Natural killer cell treated with Interleukin-12 subunit alpha and Interleukin-12 subunit beta and Interleukin-15 and Interleukin-18, amount 100 ng/mL, for 72 hours (primary cell): ENCODE data around the gene DOP1A. TPM values are rescaled to one million over a fixed set of nuclear protein-coding genes. Genes with fewer than 3 reads are reported as not detected.

Experiments used
- ATAC-seq, 2 donors: fragments of 150-1000 bp; cut with Tn5 transposase in 1 of 2; sonication (Bioruptor Pico), chemical (Tn5 transposase) in 1 of 2; 2 replicates each; pipeline ENCODE4 v1.10.0; 2021
- DNase-seq: peaks from one replicate; pipeline ENCODE4 v3.0.0; 2022; ENCODE audit warnings: low spot score
- H3K27ac Mint-ChIP-seq, 2 donors: 1 replicate in 1 of 2; 2 replicates in 1 of 2; pipeline ENCODE4 v1.8.0; 2022; ENCODE audit warnings: mixed read lengths in 2 of 2, mild to moderate bottlenecking in 1 of 2, moderate library complexity in 1 of 2
- H3K27me3 Mint-ChIP-seq, 2 donors: 1 replicate in 1 of 2; 2 replicates in 1 of 2; pipeline ENCODE4 v1.8.0; 2022; ENCODE audit warnings: mixed read lengths in 2 of 2
- H3K36me3 Mint-ChIP-seq: one replicate; pipeline ENCODE4 v1.8.0; 2022; ENCODE audit warnings: mixed read lengths
- H3K4me1 Mint-ChIP-seq, 2 donors: 1 replicate in 1 of 2; 2 replicates in 1 of 2; pipeline ENCODE4 v1.8.0; 2022; ENCODE audit warnings: low read depth in 2 of 2, mixed read lengths in 2 of 2, mild to moderate bottlenecking in 1 of 2
- H3K4me3 Mint-ChIP-seq: one replicate; pipeline ENCODE4 v1.8.0; 2022; ENCODE audit warnings: mixed read lengths
- H3K9me3 Mint-ChIP-seq: 2 replicates; pipeline ENCODE4 v1.8.0; 2022; ENCODE audit warnings: mixed read lengths
- total RNA-seq, 2 donors: library from RNA; stranded (reverse); gene quantifications; one replicate each; pipeline ENCODE4 v1.2.3, GENCODE V29; 2022

Gene DOP1A
- total RNA-seq, 2 donors from 2014 or later, result 22.6 to 32.6 TPM

DNA sequence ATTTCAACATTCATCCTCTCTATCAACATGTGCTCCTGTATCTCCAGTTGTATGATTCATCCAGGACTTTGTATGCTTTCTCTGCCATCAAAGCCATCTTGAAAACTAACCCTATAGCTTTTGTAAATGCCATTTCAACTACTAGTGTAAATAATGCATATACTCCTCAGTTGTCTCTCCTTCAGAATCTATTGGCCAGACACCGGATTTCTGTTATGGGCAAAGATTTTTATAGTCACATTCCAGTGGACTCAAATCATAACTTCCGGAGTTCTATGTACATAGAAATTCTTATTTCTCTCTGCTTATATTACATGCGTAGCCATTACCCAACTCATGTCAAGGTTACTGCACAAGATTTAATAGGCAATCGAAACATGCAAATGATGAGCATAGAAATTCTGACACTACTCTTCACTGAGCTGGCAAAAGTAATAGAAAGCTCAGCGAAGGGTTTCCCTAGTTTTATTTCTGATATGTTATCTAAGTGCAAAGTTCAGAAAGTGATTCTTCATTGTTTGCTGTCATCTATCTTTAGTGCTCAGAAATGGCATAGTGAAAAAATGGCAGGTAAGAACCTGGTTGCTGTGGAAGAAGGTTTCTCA, 70.7 kb downstream of the DOP1A start:
- Mint-ChIP-seq H3K4me1 (no peaks in the 10 kb centered on the region), H3K4me3 (no peak overlapping the region), H3K36me3 (peaks cover 30% of the 10 kb centered on the region), H3K27me3 (no peaks in the 10 kb centered on the region), H3K9me3 (no peaks in the 10 kb centered on the region), H3K27ac (no peak overlapping the region)
- ATAC-seq (no peak), DNase-seq (no peak)

DNA sequence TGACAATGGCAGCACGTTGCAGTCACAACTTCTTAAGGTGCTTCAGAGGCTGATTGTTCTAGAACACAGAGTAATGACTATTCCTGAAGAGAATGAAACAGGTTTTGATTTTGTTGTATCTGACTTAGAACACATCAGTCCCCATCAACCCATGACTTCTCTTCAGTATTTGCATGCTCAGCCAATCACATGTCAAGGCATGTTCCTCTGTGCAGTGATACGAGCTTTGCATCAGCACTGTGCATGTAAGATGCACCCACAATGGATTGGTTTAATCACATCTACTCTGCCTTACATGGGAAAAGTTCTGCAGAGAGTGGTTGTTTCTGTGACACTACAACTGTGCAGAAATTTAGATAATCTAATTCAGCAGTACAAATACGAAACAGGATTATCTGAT, 71.3 kb downstream of the DOP1A start:
- Mint-ChIP-seq H3K9me3 (no peaks in the 10 kb centered on the region), H3K36me3 (peaks cover 36% of the 10 kb centered on the region), H3K4me1 (no peaks in the 10 kb centered on the region), H3K27ac (peak overlapping the region in 1 of 2 donors; percentile 31), H3K27me3 (no peaks in the 10 kb centered on the region), H3K4me3 (no peak overlapping the region)
- ATAC-seq, result no peak
- DNase-seq, result no peak

GRCh38 chr6:83151114-83151513, 83.6 kb downstream of the DOP1A start:
- no peak overlapping the region for H3K4me3 Mint-ChIP-seq
- DNase-seq, result no peak

DNA sequence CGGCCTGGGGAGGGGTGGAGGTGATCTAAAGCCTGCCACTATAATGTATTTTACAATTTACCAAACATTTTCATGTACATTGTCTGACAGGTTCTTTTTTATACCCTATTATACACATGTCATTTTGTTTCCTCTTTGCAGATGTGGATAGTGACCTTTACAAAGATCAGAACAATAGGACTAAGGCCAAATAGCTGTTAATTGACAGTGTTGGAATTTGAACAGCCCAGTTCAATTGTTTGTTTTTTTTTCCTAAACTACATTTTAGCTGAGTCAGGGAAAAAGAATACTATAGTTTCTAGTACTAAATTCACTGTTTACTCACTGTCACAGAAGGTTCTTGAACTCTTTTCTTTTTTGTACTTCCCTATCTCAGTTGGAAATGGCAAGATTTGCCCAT, 85.4 kb downstream of the DOP1A start:
- Mint-ChIP-seq H3K27ac (no peak overlapping the region), H3K9me3 (no peaks in the 10 kb centered on the region), H3K36me3 (peaks cover 10% of the 10 kb centered on the region), H3K4me3 (no peak overlapping the region), H3K27me3 (no peaks in the 10 kb centered on the region), H3K4me1 (no peaks in the 10 kb centered on the region)
- ATAC-seq (no peak), DNase-seq (no peak)

More at GRCh38 chr6:83151114-83151513, 83.6 kb downstream of the DOP1A start:
- no peaks in the 10 kb centered on the region for H3K9me3 Mint-ChIP-seq
- peaks cover 15% of the 10 kb centered on the region for H3K36me3 Mint-ChIP-seq
- H3K27ac Mint-ChIP-seq, result no peak overlapping the region
- no peak for ATAC-seq
- H3K27me3 Mint-ChIP-seq, result no peaks in the 10 kb centered on the region
- H3K4me1 Mint-ChIP-seq, result no peaks in the 10 kb centered on the region

DNA sequence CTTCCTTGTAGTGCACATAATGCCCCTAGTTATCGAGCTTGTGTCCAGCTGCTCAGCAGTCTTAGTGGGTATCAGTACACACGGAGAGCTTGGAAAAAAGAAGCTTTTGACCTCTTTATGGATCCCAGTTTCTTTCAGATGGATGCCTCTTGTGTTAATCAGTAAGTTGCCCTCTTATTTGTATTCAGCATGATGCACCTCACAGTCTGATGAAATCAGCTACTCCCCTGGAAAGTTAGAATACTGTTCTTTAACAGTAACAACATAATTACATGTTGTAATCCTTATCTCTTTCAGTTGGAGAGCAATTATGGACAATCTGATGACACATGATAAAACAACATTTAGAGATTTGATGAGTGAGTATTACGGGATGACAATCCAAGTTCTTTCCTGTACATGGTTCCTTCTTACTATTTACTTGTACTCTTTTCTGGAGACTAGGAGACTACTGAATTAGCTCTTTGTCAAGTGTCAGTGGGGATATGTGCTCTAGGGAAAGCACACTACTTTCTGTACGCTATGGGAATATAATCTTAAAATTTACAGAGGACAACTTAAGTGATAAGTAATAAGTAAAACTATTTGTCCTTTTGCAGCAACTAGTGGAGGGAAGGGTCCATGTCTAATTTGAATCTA, 86.5 kb downstream of the DOP1A start:
- Mint-ChIP-seq H3K4me1 (no peaks in the 10 kb centered on the region), H3K27me3 (no peaks in the 10 kb centered on the region), H3K36me3 (peaks cover 10% of the 10 kb centered on the region), H3K4me3 (no peak overlapping the region), H3K27ac (no peak overlapping the region), H3K9me3 (no peaks in the 10 kb centered on the region)
- no peak for ATAC-seq
- DNase-seq, result no peak

- Mint-ChIP-seq H3K27ac (no peak overlapping the region), H3K4me1 (no peaks in the 10 kb centered on the region), H3K4me3 (no peak overlapping the region), H3K36me3 (peaks cover 17% of the 10 kb centered on the region), H3K27me3 (no peaks in the 10 kb centered on the region), H3K9me3 (no peaks in the 10 kb centered on the region)
- DNase-seq (no peak), ATAC-seq (no peak)
These were observed 88.3 kb downstream of the DOP1A start for GRCh38 chr6:83155794-83156193.

DNA sequence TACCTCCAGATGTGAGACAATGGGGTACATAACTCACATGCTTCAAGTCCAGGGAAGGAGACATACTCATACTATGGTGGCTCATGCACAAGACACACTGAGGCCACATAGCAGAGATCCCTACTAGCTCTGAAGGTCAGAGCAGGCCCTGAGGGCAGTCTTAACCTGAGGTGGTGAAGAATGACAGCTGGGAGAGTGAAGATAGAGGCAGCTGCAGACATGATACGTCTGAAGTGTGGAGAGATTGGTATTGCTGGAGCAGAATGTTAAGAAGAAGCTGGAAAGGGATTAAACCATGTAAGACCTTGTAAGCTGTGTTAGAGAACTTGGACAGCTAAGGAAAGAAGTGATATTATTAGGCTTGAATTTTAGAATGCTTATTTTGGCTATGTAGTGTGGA, 92.7 kb downstream of the DOP1A start:
- H3K4me1 Mint-ChIP-seq, result peaks cover 0 to 2% of the 10 kb centered on the region in 2 donors
- H3K27me3 Mint-ChIP-seq, result no peaks in the 10 kb centered on the region
- no peaks in the 10 kb centered on the region for H3K9me3 Mint-ChIP-seq
- no peak for DNase-seq
- H3K27ac Mint-ChIP-seq, result peak overlapping the region in 1 of 2 donors; percentile 15
- ATAC-seq, result no peak
- no peak overlapping the region for H3K4me3 Mint-ChIP-seq
- peaks cover 29% of the 10 kb centered on the region for H3K36me3 Mint-ChIP-seq

DNA sequence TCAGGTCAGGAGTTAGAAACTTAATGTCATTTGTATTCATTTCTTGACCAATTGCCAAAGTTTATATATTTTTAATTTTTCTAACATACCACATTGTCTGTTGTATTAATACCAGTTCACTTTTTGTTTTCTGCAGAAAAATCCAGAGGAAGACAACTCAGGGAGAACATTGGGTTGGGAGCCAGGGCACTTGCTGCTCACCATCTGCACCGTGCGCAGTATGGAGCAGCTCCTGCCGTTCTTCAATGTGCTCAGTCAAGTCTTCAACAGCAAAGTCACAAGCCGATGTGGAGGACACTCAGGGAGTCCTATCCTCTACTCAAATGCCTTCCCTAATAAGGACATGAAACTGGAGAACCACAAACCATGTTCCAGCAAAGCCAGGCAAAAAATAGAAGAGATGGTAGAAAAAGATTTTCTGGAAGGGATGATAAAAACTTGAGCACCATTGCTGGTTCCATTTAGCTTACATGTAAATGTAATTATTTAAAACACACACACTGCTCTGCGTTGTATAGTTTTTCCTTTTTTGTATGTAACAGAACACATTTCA, 100.3 kb downstream of the DOP1A start:
- Mint-ChIP-seq H3K27ac (no peak overlapping the region), H3K9me3 (no peaks in the 10 kb centered on the region), H3K36me3 (peaks cover 22% of the 10 kb centered on the region), H3K4me1 (peaks cover 0 to 2% of the 10 kb centered on the region in 2 donors), H3K27me3 (no peaks in the 10 kb centered on the region), H3K4me3 (no peak overlapping the region)
- DNase-seq (no peak), ATAC-seq (no peak)

- Mint-ChIP-seq H3K9me3 (no peaks in the 10 kb centered on the region), H3K4me3 (no peak overlapping the region), H3K4me1 (peaks cover 0 to 2% of the 10 kb centered on the region in 2 donors), H3K27ac (no peak overlapping the region), H3K36me3 (peaks cover 21% of the 10 kb centered on the region), H3K27me3 (no peaks in the 10 kb centered on the region)
- DNase-seq, result no peak
- ATAC-seq, result no peak
These were observed 101.1 kb downstream of the DOP1A start for GRCh38 chr6:83168556-83168955.

DNA sequence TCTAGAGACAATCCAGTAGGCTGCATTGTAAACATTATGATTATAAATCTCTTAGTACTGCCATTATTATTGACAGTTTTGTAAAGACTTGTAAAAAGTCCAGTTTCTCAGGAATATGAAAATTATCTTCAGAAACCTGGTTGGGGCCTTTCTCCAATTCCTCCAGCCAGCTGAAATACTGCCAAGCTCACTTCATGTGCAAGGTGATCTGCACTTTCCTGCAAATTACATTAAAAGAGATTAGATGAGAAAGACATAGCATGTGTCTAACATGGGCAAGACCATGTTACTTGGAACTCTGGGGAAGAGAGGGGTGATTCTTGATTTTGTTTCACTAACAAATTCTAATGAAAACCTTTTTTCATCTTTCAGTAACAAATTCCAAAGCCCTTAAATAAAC, 101.6 kb downstream of the DOP1A start:
- DNase-seq, result no peak
- ATAC-seq, result no peak
- Mint-ChIP-seq H3K27me3 (no peaks in the 10 kb centered on the region), H3K27ac (no peak overlapping the region), H3K4me3 (no peak overlapping the region), H3K4me1 (peaks cover 0 to 2% of the 10 kb centered on the region in 2 donors), H3K36me3 (peaks cover 23% of the 10 kb centered on the region), H3K9me3 (no peaks in the 10 kb centered on the region)

DNA sequence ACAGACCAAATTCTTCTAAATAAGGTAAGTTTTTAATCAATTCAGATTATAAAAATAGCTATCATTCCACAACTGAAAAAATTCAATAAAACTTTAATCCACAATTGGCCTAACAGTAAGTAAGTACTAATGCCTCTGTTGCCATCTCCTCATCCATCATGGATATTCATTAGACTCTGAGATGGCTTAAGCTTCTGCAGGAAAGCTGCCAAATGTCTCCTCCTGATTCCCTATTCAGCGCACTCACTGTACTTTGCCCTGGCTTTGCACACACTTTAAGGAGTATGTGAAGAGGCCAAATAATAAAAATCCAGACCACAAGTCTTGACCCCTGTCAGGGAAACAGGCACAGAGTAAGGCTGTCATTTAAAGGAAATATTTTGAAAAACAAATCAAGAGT, 102.0 kb downstream of the DOP1A start:
- H3K36me3 Mint-ChIP-seq, result peaks cover 24% of the 10 kb centered on the region

GRCh38 chr6:83176246-83176645, 108.8 kb downstream of the DOP1A start:
- H3K27me3 Mint-ChIP-seq, result no peaks in the 10 kb centered on the region
- H3K4me3 Mint-ChIP-seq, result no peak overlapping the region
- H3K9me3 Mint-ChIP-seq, result no peaks in the 10 kb centered on the region
- no peaks in the 10 kb centered on the region for H3K4me1 Mint-ChIP-seq
- peak overlapping the region in 1 of 2 donors; percentile 2 for H3K27ac Mint-ChIP-seq
- H3K36me3 Mint-ChIP-seq, result peaks cover 30% of the 10 kb centered on the region
- DNase-seq (no peak), ATAC-seq (no peak)

More for the DNA sequence above, 102.0 kb downstream of the DOP1A start:
- no peaks in the 10 kb centered on the region for H3K27me3 Mint-ChIP-seq
- peaks cover 0 to 1% of the 10 kb centered on the region in 2 donors for H3K4me1 Mint-ChIP-seq
- H3K27ac Mint-ChIP-seq, result no peak overlapping the region
- H3K4me3 Mint-ChIP-seq, result no peak overlapping the region
- ATAC-seq (no peak), DNase-seq (no peak)
- no peaks in the 10 kb centered on the region for H3K9me3 Mint-ChIP-seq

GRCh38 chr6:83180426-83180950, 113.0 kb downstream of the DOP1A start:
- DNase-seq (no peak), ATAC-seq (no peak)
- H3K9me3 Mint-ChIP-seq, result no peaks in the 10 kb centered on the region
- no peak overlapping the region for H3K27ac Mint-ChIP-seq
- no peak overlapping the region for H3K4me3 Mint-ChIP-seq
- no peaks in the 10 kb centered on the region for H3K4me1 Mint-ChIP-seq
- H3K27me3 Mint-ChIP-seq, result no peaks in the 10 kb centered on the region
- H3K36me3 Mint-ChIP-seq, result peaks cover 46% of the 10 kb centered on the region

DNA sequence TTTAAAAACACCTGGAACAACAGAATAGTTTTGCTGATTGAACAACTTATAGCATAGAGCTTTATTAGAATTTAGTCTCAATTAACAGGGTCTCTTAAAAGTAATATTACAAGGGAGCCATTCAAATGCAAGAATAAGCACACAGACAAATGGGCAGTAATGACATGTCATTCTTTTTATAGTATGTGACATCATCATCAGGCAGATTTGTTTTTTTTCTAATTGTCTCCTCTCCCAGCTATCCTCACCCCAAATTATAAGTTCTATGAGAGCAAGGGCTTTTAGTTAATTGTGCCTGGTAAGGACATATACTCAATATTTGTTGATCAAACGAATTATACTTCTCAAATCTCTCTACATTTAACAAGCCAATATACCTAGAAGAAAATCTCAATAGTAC, 114.6 kb downstream of the DOP1A start:
- no peaks in the 10 kb centered on the region for H3K27me3 Mint-ChIP-seq
- peaks cover 43% of the 10 kb centered on the region for H3K36me3 Mint-ChIP-seq
- H3K4me1 Mint-ChIP-seq, result peaks cover 0 to 4% of the 10 kb centered on the region in 2 donors
- H3K27ac Mint-ChIP-seq, result no peak overlapping the region
- no peak for DNase-seq
- no peaks in the 10 kb centered on the region for H3K9me3 Mint-ChIP-seq
- no peak overlapping the region for H3K4me3 Mint-ChIP-seq
- ATAC-seq, result no peak
